Suprapubic skin (tissue), 4 donors: ENCODE data around the gene DPP9.

Experiments
- CTCF ChIP-seq, 2 donors: fragments of 200-600 bp in 1 of 2; fragments of 450-650 bp in 1 of 2; sonication (generic) in 1 of 2; IDR thresholded peaks; one replicate each; pipeline ENCODE4 v1.5.1; 2016 to 2019; ENCODE audit warnings: antibody characterized with exemption in 2 of 2, mild to moderate bottlenecking in 1 of 2, moderate library complexity in 1 of 2
- EP300 ChIP-seq: sonication (generic); formaldehyde crosslinking; IDR thresholded peaks from one replicate; pipeline ENCODE4 v1.6.1; 2017; ENCODE audit warnings: antibody characterized with exemption
- POLR2A ChIP-seq, 2 donors: fragments of 450-650 bp; IDR thresholded peaks; one replicate each; pipeline ENCODE4 v1.6.1; 2017; ENCODE audit warnings: antibody characterized with exemption in 2 of 2, mild to moderate bottlenecking in 2 of 2, moderate library complexity in 2 of 2
- POLR2AphosphoS5 ChIP-seq, 3 donors: sonication (generic); formaldehyde crosslinking; IDR thresholded peaks; one replicate each; pipeline ENCODE4 v1.6.1; 2017; ENCODE audit warnings: antibody characterized with exemption in 3 of 3

DNA sequence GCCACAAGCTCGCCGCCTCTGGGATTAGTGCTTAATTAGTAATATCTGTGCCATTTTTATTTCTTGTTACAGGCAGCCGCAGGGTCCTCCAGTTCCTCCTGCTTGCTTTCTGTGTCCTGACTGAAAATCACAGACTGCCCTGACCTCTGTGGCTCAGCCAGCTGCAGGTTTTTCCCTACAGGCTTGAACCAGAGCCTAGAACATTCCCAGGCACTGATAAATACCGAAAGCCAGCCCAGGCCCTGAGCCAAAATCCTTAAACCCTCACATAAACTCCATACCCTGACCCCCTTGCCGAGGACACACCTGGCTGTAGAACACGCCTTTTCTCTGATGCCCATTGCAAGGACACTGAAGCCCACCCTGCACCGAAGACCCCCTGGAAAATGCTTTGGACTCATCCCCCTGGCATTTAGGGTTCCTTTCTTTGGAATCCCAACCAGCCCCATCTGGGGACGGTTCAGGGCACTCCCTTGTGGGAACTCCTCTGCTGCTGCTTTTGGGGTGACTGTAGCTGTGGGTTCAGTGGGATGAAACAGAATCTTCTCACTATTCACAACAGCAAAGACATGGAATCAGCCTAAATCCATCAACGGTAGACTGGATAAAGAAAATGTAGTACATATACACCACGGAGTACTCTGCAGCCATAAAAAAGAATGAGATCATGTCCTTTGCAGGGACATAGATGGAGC, 15.5 kb downstream of the DPP9 start:
- TF ChIP-seq POLR2AphosphoS5 (IDR thresholded peaks at IDR 0.05) (no peak), CTCF (IDR thresholded peaks at IDR 0.05) (no peak), POLR2A (IDR thresholded peaks at IDR 0.05) (no peak), EP300 (no peak)
